PC-3 (cell line): ENCODE results near the gene TACR2. TPM values are rescaled to one million over a fixed set of nuclear protein-coding genes. Genes with fewer than 3 reads are reported as not detected.

Experiments
- ATAC-seq: fragments of 200-7000 bp; cut with Tn5 transposase; 2 replicates; pipeline ENCODE4 v1.9.1; 2020; ENCODE audit warnings: mild to moderate bottlenecking, moderate library complexity
- BruUV-seq: library from RNA; stranded (reverse); fragments of 400-500 nt; replicated peaks from 2 replicates; lab custom pipeline; 2021; lab: Mats Ljungman, UMichigan
- CTCF ChIA-PET: fragments of 300-600 bp; sonication (Branson Sonifier 250); formaldehyde crosslinking; loops from one replicate; lab custom pipeline; 2022; ENCODE audit warnings: antibody characterized with exemption; lab: Charles Lee
- POLR2A ChIA-PET: fragments of 300-600 bp; sonication (Branson Sonifier 250); formaldehyde crosslinking; loops from one replicate; lab custom pipeline; 2022; ENCODE audit warnings: antibody characterized with exemption; ENCODE audit not compliant: unreplicated experiment; lab: Charles Lee
- DNase-seq: peaks from one replicate; pipeline ENCODE4 v3.0.0-alpha.2; 2015
- H2AFZ ChIP-seq: fragments of 300-600 bp; sonication (generic); 2 replicates; pipeline ENCODE4 v1.6.0; 2016; ENCODE audit warnings: antibody characterized with exemption, low read length
- H3F3A ChIP-seq: fragments of 300-600 bp; sonication (generic); one replicate; pipeline ENCODE4 v1.6.0; 2017; ENCODE audit warnings: antibody characterized with exemption, low read length, control low read depth, mild to moderate bottlenecking; ENCODE audit not compliant: unreplicated experiment
- H3K27ac ChIP-seq: fragments of 300-600 bp; sonication (generic); 2 replicates; pipeline ENCODE4 v1.5.1; 2016; ENCODE audit warnings: mild to moderate bottlenecking, low read length
- H3K27me3 ChIP-seq: fragments of 300-600 bp; sonication (generic); 2 replicates; pipeline ENCODE4 v1.6.1; 2016; ENCODE audit warnings: low read length, mixed read lengths
- H3K36me3 ChIP-seq: fragments of 300-600 bp; sonication (generic); 2 replicates; pipeline ENCODE4 v1.6.1; 2016; ENCODE audit warnings: low read depth, mixed run types, low read length, mixed read lengths
- H3K4me1 ChIP-seq: fragments of 300-600 bp; sonication (generic); 2 replicates; pipeline ENCODE4 v1.5.1; 2016; ENCODE audit warnings: low read length; ENCODE audit not compliant: insufficient read depth
- H3K4me2 ChIP-seq: fragments of 300-600 bp; sonication (generic); 2 replicates; pipeline ENCODE4 v1.6.0; 2016; ENCODE audit warnings: low read length
- H3K4me3 ChIP-seq: fragments of 300-600 bp; sonication (generic); 2 replicates; pipeline ENCODE4 v1.5.1; 2016; ENCODE audit warnings: mild to moderate bottlenecking, low read length, mixed read lengths
- H3K79me2 ChIP-seq: fragments of 300-600 bp; sonication (generic); 2 replicates; pipeline ENCODE4 v1.6.1; 2017; ENCODE audit warnings: low read length, mixed read lengths
- H3K9ac ChIP-seq: fragments of 300-600 bp; sonication (generic); 2 replicates; pipeline ENCODE4 v1.6.0; 2016; ENCODE audit warnings: mild to moderate bottlenecking, low read length
- H3K9me2 ChIP-seq: fragments of 300-600 bp; sonication (generic); replicated peaks from 2 replicates; pipeline ENCODE4 v1.6.1; 2016; ENCODE audit warnings: mixed run types, low read length, mixed read lengths
- H3K9me3 ChIP-seq: fragments of 300-600 bp; sonication (generic); 2 replicates; pipeline ENCODE4 v1.6.1; 2016; ENCODE audit warnings: low read length, mixed read lengths
- H4K20me1 ChIP-seq: fragments of 300-600 bp; sonication (generic); 2 replicates; pipeline ENCODE4 v1.6.1; 2016; ENCODE audit warnings: low read length, mixed read lengths
- EZH2 ChIP-seq: fragments of 300-600 bp; sonication (generic); IDR thresholded peaks from one replicate; pipeline ENCODE4 v1.6.1; 2017; ENCODE audit warnings: antibody characterized with exemption, mild to moderate bottlenecking, low read length; ENCODE audit not compliant: unreplicated experiment
- EZH2phosphoT487 ChIP-seq: fragments of 300-600 bp; sonication (generic); IDR thresholded peaks from 2 replicates; pipeline ENCODE4 v1.6.1; 2018; ENCODE audit warnings: mild to moderate bottlenecking, antibody characterized with exemption, low read length, borderline replicate concordance
- intact Hi-C: fragments of 100-400 bp; cut with micrococcal nuclease; formaldehyde crosslinking; loops from 2 replicates; pipeline ENCODE4 v1.9.0; 2023
- total RNA-seq: library from RNA; depleted of rRNA; stranded (reverse); fragments of >200 nt; gene quantifications from 2 replicates; pipeline ENCODE4 v1.2.3, GENCODE V29; 2014
- TF ChIP-seq, protein P1 (sequence below): fragments of 300-600 bp; sonication (generic); conservative IDR thresholded peaks from 2 replicates; pipeline ENCODE4 v1.5.1; 2017; ENCODE audit warnings: antibody characterized with exemption, low read depth, mild to moderate bottlenecking, low read length

TACR2 gene
- total RNA-seq, 1 experiment from 2014 or later, result 0.40 TPM

DNA sequence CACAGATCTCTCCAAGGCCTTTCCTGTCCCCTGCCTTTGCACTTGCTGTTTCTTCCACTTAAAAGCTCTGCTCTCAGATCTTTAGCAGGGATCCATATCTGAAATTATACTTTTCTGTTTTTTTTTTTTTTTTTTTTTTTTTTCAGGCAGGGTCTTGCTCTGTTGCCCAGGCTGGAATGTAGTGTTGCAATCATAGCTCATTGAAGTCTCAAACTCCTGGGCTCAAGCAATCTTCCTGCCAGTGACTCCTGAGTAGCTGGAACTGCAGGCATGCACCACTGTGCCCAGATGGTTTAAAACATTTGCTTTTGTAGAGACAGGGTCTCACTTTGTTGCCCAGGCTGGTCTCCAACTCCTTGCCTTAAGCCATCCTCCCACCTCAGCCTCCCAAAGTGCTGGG is 29.5 kb upstream of the TACR2 start:
- Histone ChIP-seq H3K4me1 (peaks cover 70% of the 10 kb centered on the region), H3K9me3 (no peaks in the 10 kb centered on the region), H4K20me1 (no peaks in the 10 kb centered on the region), H3K4me2 (peak overlapping the region; percentile 69), H3K27ac (peak overlapping the region; percentile 89), H3K9ac (peak overlapping the region; percentile 62), H3K27me3 (no peaks in the 10 kb centered on the region), H3K4me3 (peak overlapping the region; percentile 4; the same call in 1 of the 2 replicates), H3K9me2 (no peaks in the 10 kb centered on the region), H3K36me3 (no peaks in the 10 kb centered on the region), H3F3A (peaks cover 31% of the 10 kb centered on the region), H3K79me2 (no peaks in the 10 kb centered on the region), H2AFZ (no peak overlapping the region)
- POLR2A ChIA-PET, result interaction anchor here (0.5 to 1.4 kb wide), 6 partner anchors 7 to 724 kb away, joined by 3 to 22 read pairs (median 6); partner anchors contain the start of gene SAR1A
- BruUV-seq, result no TSS peak
- intact Hi-C loops, result loop anchor here (1.0 to 10.0 kb wide), 4 partner anchors 8 to 959 kb away; partner anchors contain the start of gene EIF4EBP2
- DNase-seq, result no peak
- CTCF ChIA-PET, result interaction anchor here (0.6 to 1.8 kb wide), 8 partner anchors 7 to 960 kb away, joined by 3 to 11 read pairs (median 4); no protein-coding TSS in a partner anchor
- ATAC-seq, result peak; percentile 5
- TF ChIP-seq EZH2 (no peak), EZH2phosphoT487 (no peak)

DNA sequence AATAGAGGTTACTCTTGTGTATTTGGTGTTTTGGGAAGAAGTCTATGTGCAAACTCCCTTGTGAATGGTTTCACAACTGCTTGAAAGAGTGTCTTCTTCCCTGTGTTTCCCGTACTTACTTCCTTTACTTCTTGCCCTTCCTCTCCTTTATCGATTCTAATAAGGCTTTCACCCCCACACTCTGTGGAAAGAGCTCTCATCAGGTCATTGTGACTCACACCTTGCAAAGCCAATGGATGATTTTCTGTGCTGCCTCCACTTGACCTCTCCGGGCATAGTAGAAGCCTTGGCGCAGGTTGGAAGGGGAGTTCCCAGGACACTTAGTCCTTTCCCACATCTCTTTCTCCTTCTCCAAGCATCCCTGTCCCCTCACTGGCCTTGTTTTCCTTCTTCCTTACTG is 28.3 kb upstream of the TACR2 start:
- Histone ChIP-seq H3K27ac (peak overlapping the region; percentile 89), H3K27me3 (no peaks in the 10 kb centered on the region), H3K9me3 (no peaks in the 10 kb centered on the region), H4K20me1 (no peaks in the 10 kb centered on the region), H3F3A (peaks cover 38% of the 10 kb centered on the region), H3K4me2 (peak overlapping the region; percentile 69), H2AFZ (no peak overlapping the region), H3K4me3 (no peak overlapping the region), H3K4me1 (peaks cover 70% of the 10 kb centered on the region), H3K79me2 (no peaks in the 10 kb centered on the region), H3K9ac (peak overlapping the region; percentile 62), H3K36me3 (no peaks in the 10 kb centered on the region), H3K9me2 (no peaks in the 10 kb centered on the region)
- ChIA-PET POLR2A (no interaction called here), CTCF (no interaction called here)
- TF ChIP-seq EZH2phosphoT487, result no peak
- DNase-seq (peak; percentile 38), ATAC-seq (no peak)
- intact Hi-C loops, result loop anchor here (10.0 kb wide), 1 partner anchor 960 kb away; the partner anchor contains the start of gene EIF4EBP2
- BruUV-seq, result no TSS peak

DNA sequence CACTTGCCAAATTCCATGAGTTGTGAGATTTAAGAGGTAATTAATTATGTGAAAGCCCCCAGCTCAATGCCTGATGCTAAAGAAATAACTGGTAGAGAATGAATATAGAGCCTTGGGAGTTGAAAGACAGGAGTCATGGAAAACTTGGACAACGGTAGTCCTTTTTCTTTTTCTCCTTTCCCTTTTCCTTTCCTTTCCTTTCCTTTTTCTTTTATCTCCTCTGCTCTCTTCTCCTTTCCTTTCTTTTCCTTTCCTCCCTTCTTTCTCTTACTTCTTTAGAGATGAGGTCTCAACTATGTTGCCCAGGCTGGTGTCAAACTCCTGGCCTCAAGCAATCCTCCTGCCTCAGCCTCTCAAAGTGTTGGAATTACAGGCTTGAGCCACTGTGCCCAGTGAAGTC is 26.6 kb upstream of the TACR2 start:
- H3K4me1 ChIP-seq, result peaks cover 70% of the 10 kb centered on the region
- CTCF ChIA-PET, result no interaction called here
- ATAC-seq, result no peak

More for the DNA sequence above, 26.6 kb upstream of the TACR2 start:
- Histone ChIP-seq H3K79me2 (no peaks in the 10 kb centered on the region), H3K9me2 (no peaks in the 10 kb centered on the region), H3K9me3 (no peaks in the 10 kb centered on the region), H4K20me1 (no peaks in the 10 kb centered on the region), H3K27ac (no peak overlapping the region), H3K4me2 (no peak overlapping the region), H3K9ac (no peak overlapping the region), H3K27me3 (no peaks in the 10 kb centered on the region), H2AFZ (no peak overlapping the region), H3K36me3 (no peaks in the 10 kb centered on the region), H3F3A (peaks cover 50% of the 10 kb centered on the region), H3K4me3 (no peak overlapping the region)
- POLR2A ChIA-PET, result interaction anchor here (0.5 kb wide), 1 partner anchor 26 kb away, joined by 4 read pairs; no protein-coding TSS in a partner anchor
- intact Hi-C loops, result loop anchor here (10.0 kb wide), 1 partner anchor 961 kb away; the partner anchor contains the start of gene EIF4EBP2
- TF ChIP-seq, protein P1, sequence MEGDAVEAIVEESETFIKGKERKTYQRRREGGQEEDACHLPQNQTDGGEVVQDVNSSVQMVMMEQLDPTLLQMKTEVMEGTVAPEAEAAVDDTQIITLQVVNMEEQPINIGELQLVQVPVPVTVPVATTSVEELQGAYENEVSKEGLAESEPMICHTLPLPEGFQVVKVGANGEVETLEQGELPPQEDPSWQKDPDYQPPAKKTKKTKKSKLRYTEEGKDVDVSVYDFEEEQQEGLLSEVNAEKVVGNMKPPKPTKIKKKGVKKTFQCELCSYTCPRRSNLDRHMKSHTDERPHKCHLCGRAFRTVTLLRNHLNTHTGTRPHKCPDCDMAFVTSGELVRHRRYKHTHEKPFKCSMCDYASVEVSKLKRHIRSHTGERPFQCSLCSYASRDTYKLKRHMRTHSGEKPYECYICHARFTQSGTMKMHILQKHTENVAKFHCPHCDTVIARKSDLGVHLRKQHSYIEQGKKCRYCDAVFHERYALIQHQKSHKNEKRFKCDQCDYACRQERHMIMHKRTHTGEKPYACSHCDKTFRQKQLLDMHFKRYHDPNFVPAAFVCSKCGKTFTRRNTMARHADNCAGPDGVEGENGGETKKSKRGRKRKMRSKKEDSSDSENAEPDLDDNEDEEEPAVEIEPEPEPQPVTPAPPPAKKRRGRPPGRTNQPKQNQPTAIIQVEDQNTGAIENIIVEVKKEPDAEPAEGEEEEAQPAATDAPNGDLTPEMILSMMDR, result no peak
- TF ChIP-seq EZH2 (no peak), EZH2phosphoT487 (no peak)
- no TSS peak for BruUV-seq
- no peak for DNase-seq
